Adrenal gland (tissue), 5 donors: ENCODE results near the gene KCNE1.
"Not testable (repeated sequence)": the region's sequence is repeated elsewhere in the genome, so short reads cannot be mapped to it uniquely, and the experiment has no call there.

Experiments used
- POLR2A ChIP-seq, 2 donors: fragments of 450-650 bp; IDR thresholded peaks; one replicate each; pipeline ENCODE4 v1.6.1; 2017; ENCODE audit warnings: antibody characterized with exemption in 2 of 2, mild to moderate bottlenecking in 2 of 2, moderate library complexity in 1 of 2
- TF ChIP-seq, protein P1 (sequence below), 6 experiments: fragments of 450-650 bp in 4 of 6; fragments of 200-600 bp in 2 of 6; sonication (generic) in 1 of 6; IDR thresholded peaks; 1 replicate in 5 of 6; 2 replicates in 1 of 6; pipeline versions ENCODE4 v1.5.1 to v1.8.0; 2016 to 2021; ENCODE audit warnings: antibody characterized with exemption in 6 of 6, mild to moderate bottlenecking in 2 of 6, moderate library complexity in 1 of 6
- donor health status: DM: no; HTN: no; CAD: no.

DNA sequence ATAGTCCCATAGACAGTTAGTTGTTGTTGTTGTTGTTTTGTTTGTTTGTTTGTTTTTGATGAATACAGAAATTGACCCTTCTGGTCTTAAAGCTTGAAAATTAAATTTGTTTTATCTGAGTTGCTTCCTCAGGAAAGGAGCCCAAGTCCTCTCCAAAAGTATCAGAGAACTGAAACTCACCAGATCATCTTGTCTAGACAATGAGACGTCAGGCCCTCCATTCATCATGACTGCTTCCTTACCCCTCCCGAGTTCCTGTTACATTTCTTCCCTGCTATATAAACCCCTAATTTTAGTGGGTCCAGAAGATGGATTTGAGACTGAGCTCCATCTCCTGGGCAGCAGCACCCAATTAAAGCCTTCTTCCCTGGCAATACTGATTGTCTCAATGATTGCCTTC is 105.3 kb downstream of the KCNE1 start:
- not testable (repeated sequence) for TF ChIP-seq POLR2A (IDR thresholded peaks at IDR 0.05)
- TF ChIP-seq, protein P1, sequence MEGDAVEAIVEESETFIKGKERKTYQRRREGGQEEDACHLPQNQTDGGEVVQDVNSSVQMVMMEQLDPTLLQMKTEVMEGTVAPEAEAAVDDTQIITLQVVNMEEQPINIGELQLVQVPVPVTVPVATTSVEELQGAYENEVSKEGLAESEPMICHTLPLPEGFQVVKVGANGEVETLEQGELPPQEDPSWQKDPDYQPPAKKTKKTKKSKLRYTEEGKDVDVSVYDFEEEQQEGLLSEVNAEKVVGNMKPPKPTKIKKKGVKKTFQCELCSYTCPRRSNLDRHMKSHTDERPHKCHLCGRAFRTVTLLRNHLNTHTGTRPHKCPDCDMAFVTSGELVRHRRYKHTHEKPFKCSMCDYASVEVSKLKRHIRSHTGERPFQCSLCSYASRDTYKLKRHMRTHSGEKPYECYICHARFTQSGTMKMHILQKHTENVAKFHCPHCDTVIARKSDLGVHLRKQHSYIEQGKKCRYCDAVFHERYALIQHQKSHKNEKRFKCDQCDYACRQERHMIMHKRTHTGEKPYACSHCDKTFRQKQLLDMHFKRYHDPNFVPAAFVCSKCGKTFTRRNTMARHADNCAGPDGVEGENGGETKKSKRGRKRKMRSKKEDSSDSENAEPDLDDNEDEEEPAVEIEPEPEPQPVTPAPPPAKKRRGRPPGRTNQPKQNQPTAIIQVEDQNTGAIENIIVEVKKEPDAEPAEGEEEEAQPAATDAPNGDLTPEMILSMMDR (IDR thresholded peaks at IDR 0.05): not testable (repeated sequence)
